HG03045 (cell line): ENCODE measurements around the gene ATP6AP2.

Experiments
- ATAC-seq: cut with Tn5 transposase; IDR thresholded peaks from one replicate; pipeline ENCODE4 v1.9.1; 2021; ENCODE audit warnings: mild to moderate bottlenecking, moderate library complexity; ENCODE audit not compliant: unreplicated experiment

The ATP6AP2 gene

DNA sequence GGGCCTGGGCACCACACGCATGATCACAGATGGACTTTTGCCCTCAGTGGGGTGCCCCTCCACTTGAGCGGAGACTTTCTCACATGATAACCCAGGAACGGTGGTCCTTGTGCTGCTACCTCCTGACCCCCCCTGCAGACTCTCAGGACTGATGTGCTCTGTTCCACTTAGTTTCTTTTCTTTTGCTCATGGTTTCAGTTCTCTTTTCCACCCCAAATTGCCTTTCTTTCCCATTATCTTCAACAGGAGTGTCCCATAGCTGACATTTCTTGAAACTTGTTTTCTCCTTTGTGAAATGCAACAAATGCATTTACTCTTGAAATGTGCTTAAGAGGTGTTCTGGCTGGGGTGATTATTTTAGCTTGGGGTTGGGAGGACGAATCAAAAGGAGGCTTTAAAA is 51.4 kb downstream of the ATP6AP2 start:
- no peak for ATAC-seq

DNA sequence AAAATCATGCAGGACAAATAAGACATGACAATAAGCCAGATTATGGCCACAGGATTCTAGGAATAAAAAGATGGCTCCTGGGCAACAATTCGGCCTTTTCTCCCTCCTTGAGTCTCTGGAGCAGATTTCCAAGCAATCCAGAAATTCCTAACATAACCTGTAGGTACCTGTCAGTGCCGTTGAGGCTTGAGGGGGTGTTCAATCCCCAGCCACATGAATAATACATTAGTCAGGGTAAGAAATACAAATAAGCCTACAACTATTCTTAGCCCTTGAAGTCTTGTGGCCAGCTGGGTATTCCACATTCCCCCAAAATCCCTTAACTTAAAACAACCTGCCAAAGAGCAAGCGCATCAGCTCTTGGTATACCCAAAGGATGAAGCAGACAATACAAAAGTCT is 56.9 kb downstream of the ATP6AP2 start:
- no peak for ATAC-seq

DNA sequence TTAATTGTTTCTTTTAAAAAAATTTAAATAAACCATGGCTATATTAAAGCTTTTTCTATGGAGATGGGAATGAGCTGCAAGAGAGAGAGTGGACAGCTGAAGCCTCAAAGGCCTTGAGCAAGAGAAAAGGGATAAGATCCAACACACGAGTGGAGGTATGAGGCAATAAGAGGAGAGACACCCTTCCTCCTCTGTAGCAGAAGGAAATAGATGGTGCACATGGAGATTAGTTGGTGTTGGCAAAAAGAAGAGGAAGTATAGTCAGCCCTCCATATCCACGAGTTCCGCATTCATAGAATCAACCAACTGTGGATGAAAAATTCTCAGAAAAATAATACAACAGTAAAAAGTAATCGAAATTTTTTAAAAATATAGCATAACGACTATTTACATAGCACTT is 63.4 kb downstream of the ATP6AP2 start:
- ATAC-seq, result no peak

DNA sequence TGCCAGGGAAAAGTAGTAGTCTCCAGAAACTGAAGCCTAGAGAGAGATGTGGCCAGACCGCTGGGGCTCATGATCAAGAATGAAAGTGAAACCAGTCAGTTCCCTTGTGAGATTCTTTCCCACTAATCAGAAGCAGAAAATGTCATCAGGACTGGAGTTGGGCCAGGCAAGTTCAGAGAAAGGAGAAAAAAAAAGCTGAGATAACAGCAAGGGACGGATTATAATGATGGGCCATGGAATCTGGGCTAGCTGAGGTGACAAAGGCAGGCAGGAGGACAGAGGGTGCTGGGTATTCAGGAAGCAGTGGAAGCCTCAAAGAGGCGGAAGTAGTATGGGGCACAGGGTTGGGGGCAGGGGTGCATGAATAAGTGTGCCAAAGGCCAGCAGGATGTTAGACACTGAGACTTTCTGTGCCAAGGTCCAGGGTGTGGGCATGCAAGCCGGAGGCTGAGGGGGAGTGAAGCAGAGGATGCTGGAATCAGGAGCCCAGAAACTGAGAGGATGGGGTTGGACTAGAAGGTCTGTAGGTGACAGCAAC is 64.1 kb downstream of the ATP6AP2 start:
- no peak for ATAC-seq

DNA sequence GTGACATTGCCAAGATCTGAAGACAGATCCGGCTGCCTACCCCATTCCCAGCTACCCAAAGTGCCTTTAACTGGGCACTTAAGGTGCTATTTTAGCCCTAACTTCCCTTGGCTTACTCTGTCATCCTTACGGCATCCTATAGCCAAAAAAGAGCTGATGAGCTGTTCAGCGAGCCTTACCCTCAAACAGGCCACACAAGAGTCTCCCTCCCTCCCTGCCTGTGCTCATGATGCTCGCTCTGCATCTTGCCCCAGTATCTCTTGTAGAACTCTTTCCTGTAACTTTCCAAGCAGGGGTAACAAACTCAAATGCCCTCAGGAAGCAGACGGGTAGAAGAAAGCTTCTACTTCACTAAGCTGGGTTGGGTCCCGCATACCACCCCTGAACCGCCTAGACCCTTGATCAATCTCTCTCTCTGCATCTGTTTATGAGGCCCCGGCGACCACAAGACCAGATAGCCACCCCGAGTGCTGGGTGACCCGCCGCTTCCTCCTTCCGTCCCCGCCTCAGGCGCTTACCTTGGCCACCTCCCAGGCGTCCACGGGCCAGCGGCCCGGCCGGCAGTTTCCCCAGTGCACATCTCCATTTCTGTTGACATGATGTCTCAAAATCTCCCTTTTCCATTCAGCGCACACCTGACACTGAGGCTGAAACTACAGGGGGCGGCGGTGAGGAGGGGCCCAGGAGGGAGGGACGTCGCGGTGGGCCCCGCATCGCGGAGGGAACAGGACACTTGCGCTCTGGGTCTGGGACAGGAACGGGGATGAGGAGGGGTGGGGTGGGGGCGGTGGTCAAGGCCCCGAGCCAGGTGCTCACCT is 65.9 kb downstream of the ATP6AP2 start:
- peak; percentile 19 for ATAC-seq

DNA sequence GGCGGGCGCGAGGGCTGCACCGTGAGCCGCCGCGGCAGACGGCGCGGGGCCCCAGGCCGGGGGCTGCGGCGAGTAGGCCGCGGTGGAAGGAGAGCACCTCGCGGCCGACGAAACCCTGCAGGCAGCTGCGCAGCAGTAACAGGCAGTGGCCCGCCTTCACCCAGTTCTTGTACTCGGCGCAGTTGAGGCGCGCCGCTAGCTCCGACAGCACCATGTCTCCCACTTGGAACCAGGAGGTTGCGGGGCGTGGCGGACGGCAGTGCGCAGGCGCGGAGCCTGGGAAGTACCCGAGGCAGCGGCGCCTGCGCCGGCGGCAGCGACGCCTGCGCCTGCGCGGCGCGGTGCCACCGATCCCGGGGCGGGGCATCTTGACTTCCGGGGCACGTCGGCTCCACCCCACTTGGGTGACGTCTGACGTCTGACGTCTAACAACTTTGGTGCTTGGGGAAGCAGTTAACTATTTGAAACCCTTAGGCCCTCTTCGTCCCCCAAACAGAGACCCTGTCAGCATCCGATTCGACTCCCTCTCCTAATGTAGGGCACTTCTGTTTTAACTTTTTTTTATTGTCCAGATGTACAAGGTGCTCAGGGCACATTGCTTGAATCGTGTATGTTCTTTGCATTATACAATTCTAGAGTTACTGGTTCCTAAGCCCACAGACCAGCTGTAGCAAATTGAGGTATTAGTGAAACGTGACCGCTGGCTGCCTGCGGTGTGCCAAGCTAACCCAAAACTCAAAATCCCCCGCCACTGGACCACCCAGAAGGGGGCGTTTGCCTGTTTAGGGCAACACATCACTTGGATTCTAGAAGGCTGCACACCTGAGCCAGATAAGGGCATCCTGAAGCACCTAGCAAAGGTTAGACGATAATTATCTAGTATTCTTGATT is 66.8 kb downstream of the ATP6AP2 start, which contains the start of gene CXorf38:
Gene CXorf38 (minus strand): TSS at position 255 of the 891 bp plus-strand sequence. CDS start 41 bp downstream, at position 214.
- ATAC-seq, result peak; percentile 67

DNA sequence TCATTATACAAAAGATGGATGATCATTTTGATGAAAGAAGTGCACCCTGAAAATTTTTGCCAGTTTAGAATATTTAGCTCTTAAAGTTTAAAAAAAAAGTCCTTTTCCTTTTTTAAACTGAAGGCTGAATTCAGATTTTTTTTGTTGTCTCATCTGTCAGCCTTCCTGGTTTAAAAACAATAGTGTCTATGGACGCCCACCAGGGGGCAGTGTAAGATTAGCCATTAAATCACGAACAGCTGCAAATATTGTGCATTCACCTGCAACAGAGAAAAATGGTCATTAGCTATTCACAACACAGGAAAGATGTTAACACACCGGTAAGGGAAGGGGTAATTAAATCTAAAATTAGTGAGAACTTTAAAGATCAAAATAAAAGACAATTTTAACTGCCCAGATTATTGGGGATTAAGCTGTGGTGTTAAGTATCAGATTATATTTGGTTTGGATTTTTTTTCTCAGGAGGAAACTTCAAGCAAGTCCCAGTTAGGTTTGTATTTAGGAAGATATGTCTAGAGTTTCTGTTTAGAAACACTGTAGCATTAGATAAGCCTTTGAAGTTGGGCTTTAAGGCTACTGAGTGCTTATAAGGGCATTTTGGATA is 71.0 kb downstream of the ATP6AP2 start:
- ATAC-seq, result no peak

DNA sequence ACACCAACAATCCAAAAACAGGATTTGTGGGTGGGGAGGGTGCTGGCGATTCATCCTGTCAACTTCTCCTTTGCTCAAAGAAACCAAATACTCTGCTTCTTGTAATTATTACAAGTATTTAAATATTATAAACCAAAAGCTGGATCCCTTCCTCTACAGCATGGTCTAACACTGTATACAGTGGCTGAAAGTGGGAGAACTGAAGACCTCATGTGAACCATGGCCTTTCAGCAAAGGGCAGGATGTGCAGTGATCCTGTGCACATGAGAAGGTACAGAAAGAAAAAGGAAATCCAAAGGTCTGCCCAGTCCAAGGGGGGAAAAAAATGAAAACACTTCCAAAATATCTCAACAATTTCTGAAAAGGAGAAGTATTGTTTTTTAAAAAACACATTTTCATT is 71.9 kb downstream of the ATP6AP2 start:
- ATAC-seq, result no peak

DNA sequence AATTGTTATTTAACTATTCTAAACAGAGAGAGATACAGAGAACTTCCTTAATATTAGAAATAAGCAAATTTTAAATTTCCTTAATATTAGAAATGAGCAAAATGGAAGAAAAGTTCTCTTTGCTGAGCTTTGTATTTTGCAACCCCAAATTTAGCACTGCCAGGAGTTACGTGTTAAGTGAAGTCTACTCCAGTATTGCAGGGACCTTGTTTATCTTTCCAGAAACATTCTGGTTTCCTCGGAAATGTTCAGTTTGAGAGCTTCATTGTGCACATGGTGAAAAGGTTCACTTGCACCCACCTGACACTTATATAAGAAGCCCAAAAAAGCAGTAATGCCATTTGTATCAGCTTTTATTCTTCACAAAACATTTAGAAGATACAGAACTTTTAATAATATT is 72.8 kb downstream of the ATP6AP2 start:
- no peak for ATAC-seq
